Epithelial cell of proximal tubule (primary cell): ENCODE data around the gene ACAP2. TPM values are rescaled to one million over a fixed set of nuclear protein-coding genes. Genes with fewer than 3 reads are reported as not detected.
A peak's percentile ranks its signal among the peaks of the same experiment; 100 is the strongest.

ENCODE experiments used
- DNase-seq: peaks from one replicate; pipeline ENCODE4 v3.0.0-alpha.2; 2011; ENCODE audit warnings: low read depth
- H3K4me3 ChIP-seq: 2 replicates; pipeline ENCODE4 v1.5.1; 2011; ENCODE audit warnings: low read depth, mild to moderate bottlenecking, low read length
- CTCF ChIP-seq: conservative IDR thresholded peaks from 2 replicates; pipeline ENCODE4 v1.5.1; 2012; ENCODE audit warnings: low read depth, mild to moderate bottlenecking, low read length
- total RNA-seq: library from RNA; depleted of rRNA; stranded (reverse); fragments of >200 nt; gene quantifications from 2 replicates; pipeline ENCODE4 v1.2.3, GENCODE V29; 2015

The ACAP2 gene
- total RNA-seq, 1 donor from 2014 or later, result 26.2 TPM

DNA sequence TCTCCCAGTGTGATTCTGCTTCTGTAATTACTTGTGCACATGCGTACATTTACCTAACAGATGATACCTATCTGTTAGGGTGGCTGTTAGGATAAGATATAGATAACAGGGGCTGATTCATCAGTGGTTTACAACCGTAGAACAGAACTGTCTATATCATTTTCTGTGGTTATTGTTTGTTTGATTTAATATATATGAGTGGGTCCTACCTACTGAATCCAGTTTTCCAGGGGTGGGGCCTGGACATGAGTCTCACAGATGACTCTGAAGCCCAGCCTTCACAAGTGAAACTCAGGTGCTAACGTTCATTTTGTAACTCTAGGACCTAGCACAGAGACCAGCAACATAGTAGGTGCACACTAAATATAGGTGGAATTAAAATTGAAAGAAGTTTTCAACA is 10.4 kb upstream of the ACAP2 start:
- TF ChIP-seq CTCF, result no peak
- no peak for DNase-seq
- no peak overlapping the region for H3K4me3 ChIP-seq

DNA sequence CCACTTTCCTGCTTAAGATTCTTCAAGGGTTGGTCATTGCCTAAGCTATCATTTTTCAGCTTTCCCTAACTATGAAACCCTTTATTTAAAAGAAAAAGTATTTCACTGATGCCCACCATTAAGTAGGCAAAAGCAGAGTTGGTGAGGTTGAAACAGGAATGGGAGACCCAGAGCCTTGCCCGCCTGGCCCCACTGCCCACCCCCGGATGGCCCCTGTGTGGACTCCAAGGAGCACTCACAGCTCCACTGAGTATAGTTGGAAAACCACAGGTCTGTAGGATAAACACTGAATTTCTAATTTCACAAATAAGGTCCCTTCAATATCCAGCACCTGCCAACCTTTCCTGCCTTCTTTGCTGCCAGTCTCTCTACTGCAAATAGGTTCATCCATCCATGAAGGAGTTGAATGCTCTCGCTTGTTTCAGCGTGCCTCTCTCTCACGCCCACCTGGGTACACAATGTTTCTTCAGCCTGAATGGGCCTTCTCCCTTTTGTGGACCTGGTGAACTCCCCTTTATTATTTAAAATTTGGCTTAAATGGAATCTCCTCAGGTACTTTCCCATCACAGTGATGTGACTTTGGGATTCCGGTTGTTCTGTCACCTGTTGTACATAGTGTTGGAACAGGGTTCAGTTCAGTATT is 8.7 kb upstream of the ACAP2 start:
- H3K4me3 ChIP-seq, result no peak overlapping the region
- no peak for TF ChIP-seq CTCF
- DNase-seq, result no peak

DNA sequence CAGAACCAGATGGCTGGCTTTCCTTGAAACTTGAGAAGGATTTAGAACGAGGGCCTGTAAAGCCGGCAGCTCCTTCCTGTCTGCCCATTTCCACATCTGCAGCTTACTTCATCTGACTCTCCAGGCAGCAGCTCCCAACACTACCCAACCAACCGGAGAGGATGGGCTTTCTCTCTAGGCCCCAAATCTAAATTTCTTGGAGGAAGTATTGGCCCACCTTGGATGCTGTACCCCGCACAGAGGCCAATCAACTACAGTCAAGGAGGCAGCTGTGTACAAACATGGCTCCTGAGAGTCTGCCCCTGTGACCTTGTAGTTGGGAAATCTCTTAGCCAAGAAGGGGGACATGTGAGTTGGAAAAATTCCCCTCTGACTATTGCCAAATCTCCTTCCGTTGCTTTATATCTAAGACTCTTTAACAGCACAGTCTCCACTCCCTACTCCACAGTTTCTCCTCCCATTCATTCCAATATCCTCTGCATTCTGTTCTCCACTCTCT is 8.0 kb upstream of the ACAP2 start:
- DNase-seq, result peak; percentile 41
- TF ChIP-seq CTCF, result no peak
- H3K4me3 ChIP-seq, result no peak overlapping the region

- DNase-seq, result no peak
- no peak for TF ChIP-seq CTCF
- H3K4me3 ChIP-seq, result no peak overlapping the region
Observed at GRCh38 chr3:195448205-195448875, 5.5 kb upstream of the ACAP2 start.

GRCh38 chr3:195447201-195447600 is 4.4 kb upstream of the ACAP2 start:
- no peak for TF ChIP-seq CTCF
- H3K4me3 ChIP-seq, result no peak overlapping the region
- no peak for DNase-seq

- no peak overlapping the region for H3K4me3 ChIP-seq
- no peak for TF ChIP-seq CTCF
- DNase-seq, result no peak
Observed at GRCh38 chr3:195446359-195446758, 3.5 kb upstream of the ACAP2 start.

DNA sequence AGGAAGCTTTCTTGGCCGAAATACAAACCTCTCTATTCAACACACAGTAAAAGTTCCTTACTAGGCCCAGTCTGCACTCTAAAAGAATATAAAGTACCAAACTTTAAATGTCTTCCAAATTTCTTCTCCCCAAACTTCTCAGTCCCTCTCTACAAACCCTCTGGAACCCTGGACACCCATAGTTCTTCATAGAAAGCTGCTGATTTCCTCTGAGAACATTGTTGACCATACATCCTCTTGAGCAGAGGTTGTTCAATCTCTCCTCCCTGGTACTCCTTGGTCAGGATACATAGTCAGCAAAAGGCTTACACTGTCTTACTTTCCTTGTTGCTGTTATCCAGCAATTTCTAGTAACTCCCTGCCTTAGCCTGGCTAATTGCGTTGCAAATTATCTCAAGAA is 3.1 kb upstream of the ACAP2 start:
- no peak for DNase-seq
- H3K4me3 ChIP-seq, result no peak overlapping the region

More for the DNA sequence above, 3.1 kb upstream of the ACAP2 start:
- no peak for TF ChIP-seq CTCF
